Measurements from ENCODE around the gene INO80B. TPM values are rescaled to one million over a fixed set of nuclear protein-coding genes. Genes with fewer than 3 reads are reported as not detected.

INO80B gene
- total RNA-seq, 4 donors from 2014 or later: 28.5 to 63.3 (median 48.0) TPM

GRCh38 chr2:74430502-74430901 lies 24.4 kb upstream of the INO80B start:
- no peaks in the 10 kb centered on the region for H3K4me1 ChIP-seq
- H3K9me3 ChIP-seq: no peaks in the 10 kb centered on the region
- no peak for DNase-seq
- no peak overlapping the region for H3K4me3 ChIP-seq
- H3K36me3 ChIP-seq: no peaks in the 10 kb centered on the region
- H3K27ac ChIP-seq: no peak overlapping the region
- H3K27me3 ChIP-seq: no peaks in the 10 kb centered on the region
- TF ChIP-seq CTCF (IDR thresholded peaks at IDR 0.05) (no peak), POLR2A (IDR thresholded peaks at IDR 0.05) (no peak)
- intact Hi-C loops (cut with DNase I; ENCODE audit: low total_unique reads): no loop called here

- H3K27ac ChIP-seq: no peak overlapping the region
- no peaks in the 10 kb centered on the region for H3K27me3 ChIP-seq
- no peak for TF ChIP-seq CTCF (IDR thresholded peaks at IDR 0.05)
- no peak for DNase-seq
- H3K4me1 ChIP-seq: peaks cover 0 to 9% of the 10 kb centered on the region in 2 donors
- H3K9me3 ChIP-seq: no peaks in the 10 kb centered on the region
- intact Hi-C loops (cut with DNase I; ENCODE audit: low total_unique reads): no loop called here
- H3K4me3 ChIP-seq: no peak overlapping the region
- no peaks in the 10 kb centered on the region for H3K36me3 ChIP-seq
Measured at GRCh38 chr2:74436111-74436805, 18.6 kb upstream of the INO80B start.

- no peak for DNase-seq
- intact Hi-C loops (cut with DNase I; ENCODE audit: low total_unique reads): no loop called here
- TF ChIP-seq POLR2A (IDR thresholded peaks at IDR 0.05) (no peak), CTCF (IDR thresholded peaks at IDR 0.05) (no peak)
- Histone ChIP-seq H3K9me3 (no peaks in the 10 kb centered on the region), H3K36me3 (no peaks in the 10 kb centered on the region), H3K27ac (no peak overlapping the region), H3K27me3 (peaks cover 0 to 5% of the 10 kb centered on the region in 2 donors), H3K4me3 (no peak overlapping the region), H3K4me1 (peaks cover 0 to 9% of the 10 kb centered on the region in 2 donors)
Measured at GRCh38 chr2:74436848-74437695, 17.8 kb upstream of the INO80B start.

- H3K4me1 ChIP-seq: peaks cover 0 to 9% of the 10 kb centered on the region in 2 donors
- no peak overlapping the region for H3K27ac ChIP-seq
- H3K4me3 ChIP-seq: no peak overlapping the region
- intact Hi-C loops (cut with DNase I; ENCODE audit: low total_unique reads): no loop called here
- H3K36me3 ChIP-seq: no peaks in the 10 kb centered on the region
- H3K27me3 ChIP-seq: peaks cover 0 to 5% of the 10 kb centered on the region in 2 donors
- DNase-seq: no peak
- no peaks in the 10 kb centered on the region for H3K9me3 ChIP-seq
- TF ChIP-seq POLR2A (IDR thresholded peaks at IDR 0.05) (no peak), CTCF (IDR thresholded peaks at IDR 0.05) (no peak)
Measured at GRCh38 chr2:74438248-74438647, 16.6 kb upstream of the INO80B start.

GRCh38 chr2:74439373-74439772 lies 15.5 kb upstream of the INO80B start:
- Histone ChIP-seq H3K27me3 (peaks cover 0 to 5% of the 10 kb centered on the region in 2 donors), H3K36me3 (no peaks in the 10 kb centered on the region), H3K27ac (peak overlapping the region; percentile 73 to 82), H3K9me3 (no peaks in the 10 kb centered on the region), H3K4me1 (peaks cover 0 to 9% of the 10 kb centered on the region in 2 donors), H3K4me3 (peak overlapping the region; percentile 39 to 45)
- intact Hi-C loops (cut with DNase I; ENCODE audit: low total_unique reads): no loop called here
- DNase-seq: no peak
- TF ChIP-seq POLR2A (IDR thresholded peaks at IDR 0.05) (no peak), CTCF (IDR thresholded peaks at IDR 0.05) (no peak)

Measured in uterus (tissue), 4 donors.